Endothelial cell of umbilical vein (primary cell): ENCODE results near the gene ZBTB26.

Experiments used
- CTCF ChIP-seq, 2 donors: IDR thresholded peaks; 1 replicate in 1 of 2; 2 replicates in 1 of 2; pipeline ENCODE4 v1.5.1; 2011; ENCODE audit warnings: low read length in 2 of 2, mild to moderate bottlenecking in 2 of 2, moderate library complexity in 2 of 2, control low read depth in 1 of 2, inconsistent platforms in 1 of 2, low read depth in 1 of 2; ENCODE audit not compliant: insufficient read depth in 1 of 2; ENCODE audit errors: extremely low read depth in 1 of 2
- FOS ChIP-seq: IDR thresholded peaks from 2 replicates; pipeline ENCODE4 v1.6.1; 2011; ENCODE audit warnings: mild to moderate bottlenecking, low read length, moderate library complexity, borderline replicate concordance; ENCODE audit not compliant: insufficient read depth
- JUN ChIP-seq: IDR thresholded peaks from 2 replicates; pipeline ENCODE4 v1.6.1; 2011; ENCODE audit warnings: borderline replicate concordance, low read depth; ENCODE audit not compliant: insufficient read length, insufficient read depth
- POLR2A ChIP-seq: IDR thresholded peaks from 2 replicates; pipeline ENCODE4 v1.6.1; 2012; ENCODE audit warnings: low read depth, mild to moderate bottlenecking, control low read depth, low read length
- POLR2AphosphoS5 ChIP-seq: IDR thresholded peaks from 2 replicates; pipeline ENCODE4 v1.6.1; 2012; ENCODE audit warnings: low read depth, mild to moderate bottlenecking, control low read depth, low read length, moderate library complexity; ENCODE audit not compliant: insufficient read depth
- TF ChIP-seq, protein P1 (sequence below): IDR thresholded peaks from 2 replicates; pipeline ENCODE4 v1.6.1; 2011; ENCODE audit not compliant: insufficient read depth, insufficient read length

GRCh38 chr9:122922713-122923112 is 8.6 kb downstream of the ZBTB26 start:
- TF ChIP-seq CTCF (IDR thresholded peaks at IDR 0.05; ENCODE audit: extremely low read depth in 1 of 2, insufficient read depth in 1 of 2, low read depth in 1 of 2, low read length in 2 of 2) (no peak), POLR2A (no peak), POLR2AphosphoS5 (no peak), FOS (no peak), JUN (no peak)
- TF ChIP-seq, protein P1, sequence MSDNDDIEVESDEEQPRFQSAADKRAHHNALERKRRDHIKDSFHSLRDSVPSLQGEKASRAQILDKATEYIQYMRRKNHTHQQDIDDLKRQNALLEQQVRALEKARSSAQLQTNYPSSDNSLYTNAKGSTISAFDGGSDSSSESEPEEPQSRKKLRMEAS: no peak
